PC-3 (cell line): ENCODE data around the gene PPM1F.

Experiments used
- CTCF ChIP-seq: fragments of 300-600 bp; sonication (generic); conservative IDR thresholded peaks from 2 replicates; pipeline ENCODE4 v1.5.1; 2017; ENCODE audit warnings: antibody characterized with exemption, low read depth, mild to moderate bottlenecking, low read length
- EZH2phosphoT487 ChIP-seq: fragments of 300-600 bp; sonication (generic); IDR thresholded peaks from 2 replicates; pipeline ENCODE4 v1.6.1; 2018; ENCODE audit warnings: mild to moderate bottlenecking, antibody characterized with exemption, low read length, borderline replicate concordance

DNA sequence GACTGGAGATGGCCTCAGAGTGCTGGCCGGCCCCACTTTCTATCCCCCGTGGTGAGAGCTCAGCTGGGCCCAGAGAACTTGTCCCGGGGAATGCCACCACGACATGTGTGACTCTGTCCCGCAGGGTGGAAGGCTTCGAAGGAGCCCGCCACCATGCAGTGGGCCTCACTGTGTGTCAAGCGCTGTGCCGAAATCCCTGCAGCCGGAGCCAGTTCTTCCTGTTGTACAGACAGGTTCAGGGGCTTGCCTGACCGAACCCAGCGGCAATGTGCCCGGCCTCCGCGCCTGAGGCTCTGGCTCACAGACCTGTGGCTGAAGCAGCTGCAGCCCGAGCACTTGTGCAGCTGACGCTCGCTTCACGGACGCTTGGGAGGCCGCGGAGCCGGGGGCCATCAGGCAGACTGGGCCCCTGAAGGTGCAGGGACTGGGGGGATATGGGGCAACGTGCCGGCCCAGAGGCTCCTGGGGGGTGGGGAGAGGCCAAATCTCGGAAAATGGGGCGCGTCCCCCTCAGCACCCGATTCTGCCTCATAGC, 650 bp downstream of the PPM1F start:
- no peak for TF ChIP-seq CTCF
- no peak for TF ChIP-seq EZH2phosphoT487
